SU-DHL-6 (cell line): ENCODE results near the gene SALL1.

Experiments used
- CTCF ChIP-seq: fragments of 200-600 bp; sonication (generic); IDR thresholded peaks from one replicate; pipeline ENCODE4 v1.5.1; 2017; ENCODE audit warnings: antibody characterized with exemption, mild to moderate bottlenecking, low read length, moderate library complexity; ENCODE audit not compliant: insufficient read depth, poor library complexity, severe bottlenecking
- EZH2phosphoT487 ChIP-seq: fragments of 200-600 bp; sonication (generic), shearing (Covaris generic); conservative IDR thresholded peaks from 2 replicates; pipeline ENCODE4 v1.6.1; 2018; ENCODE audit warnings: mild to moderate bottlenecking, antibody characterized with exemption, low read length, moderate library complexity, mixed read lengths

DNA sequence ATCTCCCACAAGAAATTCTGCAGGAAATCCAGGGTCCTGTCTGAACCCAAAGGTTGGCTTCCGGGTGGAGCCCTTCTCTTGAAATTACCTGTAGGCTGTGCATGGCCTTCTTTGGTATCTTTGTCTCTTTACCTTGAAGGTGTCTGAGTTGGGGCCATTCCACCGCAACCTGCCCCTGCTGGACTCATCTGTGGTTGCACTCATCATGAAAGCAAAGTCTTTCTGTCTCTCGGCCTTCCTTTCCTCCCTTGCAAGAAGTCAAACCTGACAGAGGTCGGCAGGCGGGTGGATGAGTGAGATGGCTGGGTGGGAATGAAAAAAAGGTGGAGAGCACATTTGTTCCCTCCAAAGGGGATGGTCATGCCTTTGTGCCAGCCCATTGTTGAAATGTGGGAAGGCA, 25.1 kb downstream of the SALL1 start:
- TF ChIP-seq CTCF (no peak), EZH2phosphoT487 (no peak)
